ENCODE results near the gene CLRN3.

Gene CLRN3

GRCh38 chr10:127892743-127893142 is at the start of gene CLRN3:
Gene CLRN3 (minus strand): TSS chr10:127892941. CDS start chr10:127892784, 157 bp downstream.
- DNase-seq, result no peak

- no peak for DNase-seq
Observed at GRCh38 chr10:127940866-127941640, 48.3 kb upstream of the CLRN3 start.

GRCh38 chr10:127939786-127940330 is 47.1 kb upstream of the CLRN3 start:
- peak; percentile 31 for DNase-seq

GRCh38 chr10:127937915-127938463 is 45.2 kb upstream of the CLRN3 start:
- no peak for DNase-seq

- no peak for DNase-seq
Observed at GRCh38 chr10:127937069-127937468, 44.3 kb upstream of the CLRN3 start.

- no peak for DNase-seq
Observed at GRCh38 chr10:127935071-127935561, 42.4 kb upstream of the CLRN3 start.

GRCh38 chr10:127934383-127934782 is 41.6 kb upstream of the CLRN3 start:
- no peak for DNase-seq

- DNase-seq, result no peak
Observed at GRCh38 chr10:127933271-127933670, 40.5 kb upstream of the CLRN3 start.

- no peak for DNase-seq
Observed at GRCh38 chr10:127932521-127933270, 40.0 kb upstream of the CLRN3 start.

GRCh38 chr10:127928021-127928806 is 35.5 kb upstream of the CLRN3 start:
- DNase-seq, result no peak

GRCh38 chr10:127926455-127926854 is 33.7 kb upstream of the CLRN3 start:
- no peak for DNase-seq

- DNase-seq, result no peak
Observed at GRCh38 chr10:127925471-127926207, 32.9 kb upstream of the CLRN3 start.

- no peak for DNase-seq
Observed at GRCh38 chr10:127923646-127924045, 30.9 kb upstream of the CLRN3 start.

- no peak for DNase-seq
Observed at GRCh38 chr10:127922675-127923366, 30.1 kb upstream of the CLRN3 start.

GRCh38 chr10:127922206-127922605 is 29.5 kb upstream of the CLRN3 start:
- DNase-seq, result no peak

GRCh38 chr10:127921753-127922145 is 29.0 kb upstream of the CLRN3 start:
- no peak for DNase-seq

GRCh38 chr10:127921075-127921752 is 28.5 kb upstream of the CLRN3 start:
- no peak for DNase-seq

- DNase-seq, result no peak
Observed at GRCh38 chr10:127920306-127921074, 27.7 kb upstream of the CLRN3 start.

- DNase-seq, result peak; percentile 7
Observed at GRCh38 chr10:127919418-127920271, 26.9 kb upstream of the CLRN3 start.
